ENCODE results near the gene PIP4P1. TPM values are rescaled to one million over a fixed set of nuclear protein-coding genes. Genes with fewer than 3 reads are reported as not detected.

PIP4P1 gene
- polyA plus RNA-seq, 3 donors, result 19.4 to 106 (median 21.2) TPM

DNA sequence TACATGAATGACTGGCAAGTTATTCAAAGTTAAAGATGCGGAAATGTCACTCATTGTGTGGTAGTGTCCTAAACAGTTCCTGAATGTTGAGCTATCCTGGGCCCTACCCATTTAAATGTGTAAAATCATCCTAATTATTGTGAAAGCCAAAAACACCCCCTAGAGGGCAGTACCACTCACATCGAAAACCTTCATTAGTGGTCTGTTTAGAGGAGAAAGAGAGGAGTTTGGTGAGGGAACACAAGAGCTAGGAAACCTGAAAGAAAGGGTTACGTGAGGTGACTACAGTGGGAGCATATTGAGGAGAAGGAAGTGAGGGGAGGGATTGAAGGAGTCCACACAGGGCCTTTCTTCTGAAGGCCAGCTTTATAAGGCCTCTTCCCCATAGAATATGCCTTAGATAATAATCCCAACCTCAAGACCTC is 45.4 kb downstream of the PIP4P1 start:
- peak overlapping the region; percentile 77 for H2AFZ ChIP-seq (ENCODE audit: insufficient read depth, low read depth, low read length, poor library complexity, severe bottlenecking)
- TF ChIP-seq, protein P1, sequence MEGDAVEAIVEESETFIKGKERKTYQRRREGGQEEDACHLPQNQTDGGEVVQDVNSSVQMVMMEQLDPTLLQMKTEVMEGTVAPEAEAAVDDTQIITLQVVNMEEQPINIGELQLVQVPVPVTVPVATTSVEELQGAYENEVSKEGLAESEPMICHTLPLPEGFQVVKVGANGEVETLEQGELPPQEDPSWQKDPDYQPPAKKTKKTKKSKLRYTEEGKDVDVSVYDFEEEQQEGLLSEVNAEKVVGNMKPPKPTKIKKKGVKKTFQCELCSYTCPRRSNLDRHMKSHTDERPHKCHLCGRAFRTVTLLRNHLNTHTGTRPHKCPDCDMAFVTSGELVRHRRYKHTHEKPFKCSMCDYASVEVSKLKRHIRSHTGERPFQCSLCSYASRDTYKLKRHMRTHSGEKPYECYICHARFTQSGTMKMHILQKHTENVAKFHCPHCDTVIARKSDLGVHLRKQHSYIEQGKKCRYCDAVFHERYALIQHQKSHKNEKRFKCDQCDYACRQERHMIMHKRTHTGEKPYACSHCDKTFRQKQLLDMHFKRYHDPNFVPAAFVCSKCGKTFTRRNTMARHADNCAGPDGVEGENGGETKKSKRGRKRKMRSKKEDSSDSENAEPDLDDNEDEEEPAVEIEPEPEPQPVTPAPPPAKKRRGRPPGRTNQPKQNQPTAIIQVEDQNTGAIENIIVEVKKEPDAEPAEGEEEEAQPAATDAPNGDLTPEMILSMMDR (IDR thresholded peaks at IDR 0.05), result peak; percentile 74
- H3K9me3 ChIP-seq (replicated peaks in 1 of 2; ENCODE audit: control insufficient read depth in 1 of 2, insufficient read depth in 1 of 2, low read length in 2 of 2), result no peaks in the 10 kb centered on the region
- Mint-ChIP-seq H3K27ac (peak overlapping the region; percentile 19 to 89 (median 77)), H3K9me3 (no peaks in the 10 kb centered on the region), H3K27me3 (ENCODE audit: low read depth in 3 of 3) (peaks cover 0 to 1% (median 0%) of the 10 kb centered on the region in 3 donors), H3K36me3 (no peaks in the 10 kb centered on the region), H3K4me1 (peaks cover 50% of the 10 kb centered on the region), H3K4me3 (peak overlapping the region in 1 of 2 donors; percentile 70)
- peak overlapping the region; percentile 20 for H3K4me2 ChIP-seq (replicated peaks; ENCODE audit: extremely low read depth, low read length, poor library complexity, severe bottlenecking)
- no peak overlapping the region for H3K9ac ChIP-seq (ENCODE audit: insufficient read depth, low read length, poor library complexity, severe bottlenecking)
- H3K79me2 ChIP-seq (ENCODE audit: insufficient read depth, low read length), result peaks cover 37% of the 10 kb centered on the region
- peaks cover 39 to 45% of the 10 kb centered on the region in 2 donors for H3K4me1 ChIP-seq (ENCODE audit: control insufficient read depth in 1 of 2, insufficient read depth in 2 of 2, low read length in 2 of 2)
- H3K36me3 ChIP-seq (replicated peaks in 1 of 2; ENCODE audit: control insufficient read depth in 1 of 2, insufficient read depth in 2 of 2, low read length in 2 of 2), result no peaks in the 10 kb centered on the region
- H4K20me1 ChIP-seq (ENCODE audit: insufficient read depth, low read length), result peaks cover 20% of the 10 kb centered on the region
- no peaks in the 10 kb centered on the region for H3K27me3 ChIP-seq (ENCODE audit: control insufficient read depth in 2 of 2, insufficient read depth in 2 of 2, low read length in 2 of 2)
- H3K27ac ChIP-seq (ENCODE audit: low read depth in 1 of 2, low read length in 2 of 2), result peak overlapping the region in 1 of 2 donors; percentile 72
- DNase-seq, result peak; percentile 56 to 76 (median 68)
- no peak overlapping the region for H3K4me3 ChIP-seq (replicated peaks in 1 of 3; ENCODE audit: low read depth in 2 of 3, low read length in 3 of 3)
- WGBS (ENCODE audit: insufficient coverage), result no CpG with 5 or more reads among the region's 3 CpGs
- intact Hi-C loops (cut with micrococcal nuclease), result loop anchor here (5.0 to 10.0 kb wide), 3 partner anchors 37 to 197 kb away; partner anchors contain the start of genes OSGEP (in 1 of the 2), PIP4P1 (in 1 of the 2) and PNP (in 1 of the 2)

DNA sequence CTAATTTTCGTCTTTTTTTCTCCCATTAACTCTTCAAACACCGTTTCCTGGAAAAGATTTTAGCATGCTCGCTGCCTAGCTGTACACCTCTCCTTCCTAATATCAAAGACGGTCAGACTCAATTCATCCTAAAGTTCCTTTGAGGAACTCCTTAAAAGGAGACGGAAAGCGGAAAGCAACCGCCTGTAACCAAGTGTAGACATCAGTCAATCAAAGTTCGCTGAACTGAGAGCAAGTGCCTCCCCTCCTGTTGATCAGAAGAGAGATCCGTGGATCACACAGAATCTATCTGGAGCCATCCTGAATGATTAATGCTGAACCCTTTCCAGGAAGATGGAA is 47.5 kb downstream of the PIP4P1 start:
- Histone ChIP-seq H3K79me2 (ENCODE audit: insufficient read depth, low read length) (peaks cover 58% of the 10 kb centered on the region), H3K4me2 (replicated peaks; ENCODE audit: extremely low read depth, low read length, poor library complexity, severe bottlenecking) (peak overlapping the region; percentile 77), H3K36me3 (replicated peaks in 1 of 2; ENCODE audit: control insufficient read depth in 1 of 2, insufficient read depth in 2 of 2, low read length in 2 of 2) (peaks cover under 1 to 8% of the 10 kb centered on the region in 2 donors), H3K4me1 (ENCODE audit: control insufficient read depth in 1 of 2, insufficient read depth in 2 of 2, low read length in 2 of 2) (peaks cover 30 to 37% of the 10 kb centered on the region in 2 donors), H3K9me3 (replicated peaks in 1 of 2; ENCODE audit: control insufficient read depth in 1 of 2, insufficient read depth in 1 of 2, low read length in 2 of 2) (no peaks in the 10 kb centered on the region), H3K27ac (ENCODE audit: low read depth in 1 of 2, low read length in 2 of 2) (peak overlapping the region; percentile 73 to 82), H3K4me3 (replicated peaks in 1 of 3; ENCODE audit: low read depth in 2 of 3, low read length in 3 of 3) (peak overlapping the region; percentile 82 to 95 (median 86)), H2AFZ (ENCODE audit: insufficient read depth, low read depth, low read length, poor library complexity, severe bottlenecking) (peak overlapping the region; percentile 78), H4K20me1 (ENCODE audit: insufficient read depth, low read length) (peaks cover 41% of the 10 kb centered on the region), H3K27me3 (ENCODE audit: control insufficient read depth in 2 of 2, insufficient read depth in 2 of 2, low read length in 2 of 2) (no peaks in the 10 kb centered on the region), H3K9ac (ENCODE audit: insufficient read depth, low read length, poor library complexity, severe bottlenecking) (peak overlapping the region; percentile 69)
- H3K9me3 Mint-ChIP-seq, result no peaks in the 10 kb centered on the region
- intact Hi-C loops (cut with micrococcal nuclease), result loop anchor here in 1 of 2 donors (10.0 kb wide), 1 partner anchor 51 kb away; the partner anchor contains the start of genes PIP4P1 and PNP
- peak in 2 of 3 donors; percentile 14 to 42 for DNase-seq
- peaks cover 4 to 7% of the 10 kb centered on the region in 2 donors for H3K36me3 Mint-ChIP-seq
- peaks cover 0 to 1% (median 0%) of the 10 kb centered on the region in 3 donors for H3K27me3 Mint-ChIP-seq (ENCODE audit: low read depth in 3 of 3)
- TF ChIP-seq, protein P1 (IDR thresholded peaks at IDR 0.05), result no peak
- WGBS (ENCODE audit: insufficient coverage), result 0% methylated on average over 9 of the region's 9 CpGs
- peaks cover 51% of the 10 kb centered on the region for H3K4me1 Mint-ChIP-seq
- peak overlapping the region; percentile 97 to 98 for H3K4me3 Mint-ChIP-seq
- peak overlapping the region; percentile 83 to 97 (median 92) for H3K27ac Mint-ChIP-seq
